ENCODE results near the gene PCP4. TPM values are rescaled to one million over a fixed set of nuclear protein-coding genes. Genes with fewer than 3 reads are reported as not detected.

PCP4 gene
- 5.5 TPM for total RNA-seq
- long read RNA-seq, partial matches to known transcripts: 0 of 1 reads
- long read RNA-seq, other reads (novel, unspliced or antisense): 0 of 1 reads

DNA sequence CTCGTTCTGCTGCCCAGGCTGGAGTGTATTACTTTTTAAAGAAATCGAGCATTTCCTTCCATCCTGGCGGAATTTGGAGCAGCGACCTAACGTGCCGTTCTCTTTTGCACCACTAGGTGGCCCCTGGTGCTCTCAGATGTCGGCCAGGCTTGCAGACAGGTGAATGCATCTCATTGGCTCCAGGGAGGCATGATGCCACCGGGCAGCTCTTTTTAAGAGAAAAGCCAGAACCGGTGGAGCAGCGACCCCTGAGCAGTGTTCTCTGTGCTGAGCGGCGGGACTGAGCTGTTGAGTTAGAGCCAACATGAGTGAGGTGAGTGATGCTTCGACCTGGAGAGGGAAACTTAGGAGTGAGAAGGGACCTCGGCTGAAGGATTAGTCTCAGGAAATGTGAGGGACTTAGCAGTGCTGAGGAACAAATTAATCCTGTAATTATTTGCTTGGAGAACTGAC lies at the start of gene PCP4:
Gene PCP4 (plus strand): TSS at position 241 of the 453 bp plus-strand sequence. CDS start 64 bp downstream, at position 305.
- intact Hi-C loops (cut with micrococcal nuclease): loop anchor here (10.0 kb wide), 1 partner anchor 258 kb away; no protein-coding TSS in a partner anchor
- no peak for ATAC-seq

DNA sequence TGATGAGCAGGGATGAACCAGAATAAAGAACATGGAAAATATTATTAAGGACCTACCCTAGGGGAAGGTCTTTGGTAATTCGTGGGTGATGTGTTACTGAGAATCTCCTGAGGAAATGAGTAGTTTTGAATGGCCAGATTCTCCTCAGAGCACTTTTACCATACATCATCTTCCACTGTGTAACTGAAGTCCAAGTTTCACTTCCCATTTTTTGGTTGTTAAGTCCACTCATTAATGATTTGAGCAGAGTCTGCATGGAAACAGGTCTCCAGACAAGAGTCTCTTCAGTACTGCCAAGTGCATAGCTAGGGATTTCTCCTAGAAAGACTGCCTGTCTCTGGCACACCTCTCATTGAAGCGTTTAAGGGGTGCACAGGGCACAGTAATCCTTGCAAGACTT lies 48.7 kb upstream of the PCP4 start:
- intact Hi-C loops (cut with micrococcal nuclease): no loop called here
- DNase-seq: no peak
- ATAC-seq: no peak

More for the DNA sequence above, at the start of gene PCP4:
- peak; percentile 38 for DNase-seq

DNA sequence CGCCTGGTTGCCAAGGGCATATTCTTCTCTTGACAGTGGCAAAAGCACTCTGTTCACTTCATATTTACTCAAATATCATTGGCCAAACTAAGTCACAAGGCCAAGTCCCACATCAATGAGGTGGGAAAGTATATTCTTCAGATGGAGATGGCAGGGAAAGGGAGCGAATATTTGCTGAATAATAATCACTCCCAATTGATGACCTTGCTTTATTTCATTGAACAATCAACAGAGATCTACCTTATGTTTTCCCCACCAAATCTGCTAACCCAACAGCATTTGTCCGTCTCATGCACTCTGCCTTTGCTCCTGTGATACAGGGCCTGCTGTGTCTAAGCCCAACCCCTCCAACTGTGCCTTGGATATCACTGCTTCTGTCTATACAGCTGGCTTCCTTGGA lies 45.2 kb upstream of the PCP4 start:
- intact Hi-C loops (cut with micrococcal nuclease): no loop called here
- DNase-seq (no peak), ATAC-seq (no peak)

DNA sequence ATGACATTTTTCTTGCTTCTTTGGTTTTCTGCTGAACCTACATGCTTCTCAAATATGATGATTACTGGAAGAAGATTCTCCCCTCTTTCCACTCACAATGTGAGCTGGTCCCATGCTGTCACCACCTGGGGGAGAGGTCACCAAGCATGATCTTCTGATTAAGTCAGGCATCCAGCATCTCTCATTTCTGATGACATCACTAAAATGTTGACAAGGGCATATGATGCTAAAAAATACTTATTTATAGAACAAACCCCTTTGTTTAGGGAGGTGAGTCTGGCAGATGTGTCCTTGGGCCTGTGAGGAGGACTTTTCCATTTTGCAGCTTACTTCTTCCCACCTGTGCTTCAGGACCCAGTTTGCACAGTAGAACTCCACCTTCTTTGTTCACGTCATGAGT lies 42.0 kb upstream of the PCP4 start:
- ATAC-seq (no peak), DNase-seq (no peak)
- intact Hi-C loops (cut with micrococcal nuclease): no loop called here

DNA sequence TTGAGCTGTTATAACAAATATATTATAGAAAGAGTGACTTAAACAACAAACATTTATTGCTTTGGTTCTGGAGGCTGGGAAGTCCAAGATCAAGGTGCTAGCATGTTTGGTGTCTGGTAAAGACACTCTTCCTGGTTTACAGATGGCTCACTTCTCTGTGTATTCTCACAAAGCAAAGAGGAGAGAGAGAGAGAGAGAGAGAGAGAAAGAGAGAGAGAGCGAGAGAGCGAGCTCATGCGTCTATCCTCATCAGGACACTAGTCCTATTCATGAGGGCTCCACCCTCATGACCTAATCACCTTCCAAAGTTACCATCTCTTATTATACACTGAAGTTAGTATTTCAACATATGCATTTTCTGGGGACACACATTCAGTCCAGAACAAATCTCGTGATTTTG lies 32.7 kb upstream of the PCP4 start:
- intact Hi-C loops (cut with micrococcal nuclease): no loop called here
- no peak for DNase-seq
- no peak for ATAC-seq

DNA sequence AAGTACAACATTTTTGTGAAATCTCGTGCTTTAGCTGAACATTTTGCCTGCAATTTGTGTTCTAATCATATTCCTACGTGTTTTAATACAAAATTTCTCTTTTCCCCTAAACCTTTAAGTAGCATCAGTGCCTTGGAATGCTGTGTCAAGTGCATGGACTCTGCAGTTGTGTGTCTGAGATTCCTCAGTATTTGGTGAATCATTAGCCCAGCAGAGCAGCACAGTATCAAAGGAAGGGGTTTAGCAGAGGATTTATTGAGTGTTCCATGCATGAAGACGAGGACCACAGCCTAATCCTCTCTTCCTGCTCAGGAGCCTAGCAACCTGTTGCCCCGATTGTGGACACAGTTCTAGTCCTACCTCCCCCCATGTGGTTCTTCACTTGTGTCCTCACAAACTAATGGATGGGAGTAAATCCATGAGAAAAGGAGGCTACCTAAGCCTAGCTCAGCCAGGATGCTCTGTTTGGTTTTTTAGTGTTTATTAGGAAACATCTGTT lies 29.3 kb upstream of the PCP4 start:
- intact Hi-C loops (cut with micrococcal nuclease): no loop called here
- ATAC-seq (no peak), DNase-seq (no peak)

DNA sequence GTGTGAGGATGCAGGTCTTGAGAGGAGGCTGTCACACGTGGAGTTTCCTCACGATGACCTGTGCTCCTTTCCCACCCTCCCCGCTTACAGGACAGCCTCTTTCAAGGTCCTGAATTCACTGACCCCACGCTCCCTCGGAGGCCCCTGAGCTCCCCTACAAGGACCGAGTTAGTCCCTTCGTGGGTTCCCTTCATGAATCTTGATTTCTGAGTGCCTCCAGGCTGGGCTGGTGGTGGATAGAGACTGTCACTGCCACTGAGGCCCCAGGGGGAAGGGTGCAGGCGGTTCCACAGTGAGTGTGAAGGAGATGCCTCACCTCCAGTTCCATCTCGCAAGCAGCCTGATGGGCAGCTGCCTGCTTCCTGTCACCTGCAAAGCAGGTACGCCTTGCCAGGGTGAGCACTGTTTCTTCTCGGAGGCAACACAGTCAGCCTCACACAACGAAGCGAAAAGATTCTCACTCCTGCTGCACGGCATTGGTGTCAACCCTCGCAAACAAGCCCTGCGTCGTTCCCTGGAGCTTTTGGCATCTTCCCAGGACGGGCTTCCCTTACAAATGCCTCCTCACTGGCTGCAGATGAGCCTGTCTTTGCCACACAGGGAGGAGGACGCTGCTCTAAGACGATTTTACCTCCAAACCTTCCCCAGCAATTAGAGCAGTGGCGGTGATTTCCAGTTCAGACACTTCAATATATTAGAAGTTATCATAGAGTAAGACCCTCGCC lies 26.7 kb upstream of the PCP4 start:
- peak; percentile 48 for ATAC-seq
- intact Hi-C loops (cut with micrococcal nuclease): no loop called here
- no peak for DNase-seq

DNA sequence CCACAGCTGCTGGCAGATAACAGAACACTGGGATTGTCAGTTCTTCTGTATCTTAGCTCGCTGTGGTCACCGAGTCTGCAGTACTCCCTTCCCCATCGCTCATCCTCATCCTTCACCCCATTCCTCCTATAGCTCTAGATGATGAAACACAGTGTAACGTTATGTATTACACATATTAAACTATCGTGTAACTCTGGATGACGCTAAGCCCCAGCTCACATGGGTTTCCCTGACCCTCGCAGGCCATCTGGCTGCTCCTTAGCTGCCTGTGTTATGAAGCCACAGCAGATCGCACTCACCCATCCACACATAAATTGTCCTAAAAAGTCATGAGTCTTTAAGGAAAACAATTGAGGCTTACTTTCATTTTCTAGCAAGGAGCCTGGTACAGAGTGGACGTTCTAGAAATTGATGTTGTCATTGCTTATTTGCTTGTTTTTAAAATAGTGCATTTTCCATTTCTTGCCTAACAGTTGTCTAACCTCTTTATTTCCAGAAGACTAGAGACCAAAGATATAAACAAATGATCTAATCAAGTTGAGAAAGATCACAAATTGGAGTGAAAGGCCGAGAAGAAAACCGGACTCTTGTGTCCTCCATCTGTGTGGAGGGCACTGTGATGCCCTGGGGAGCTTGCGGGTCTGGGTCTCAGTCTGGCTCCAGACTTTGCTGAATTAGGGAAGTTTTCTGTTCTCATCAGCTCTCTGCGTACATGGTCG lies 24.3 kb upstream of the PCP4 start:
- intact Hi-C loops (cut with micrococcal nuclease): no loop called here
- ATAC-seq: no peak
- no peak for DNase-seq

DNA sequence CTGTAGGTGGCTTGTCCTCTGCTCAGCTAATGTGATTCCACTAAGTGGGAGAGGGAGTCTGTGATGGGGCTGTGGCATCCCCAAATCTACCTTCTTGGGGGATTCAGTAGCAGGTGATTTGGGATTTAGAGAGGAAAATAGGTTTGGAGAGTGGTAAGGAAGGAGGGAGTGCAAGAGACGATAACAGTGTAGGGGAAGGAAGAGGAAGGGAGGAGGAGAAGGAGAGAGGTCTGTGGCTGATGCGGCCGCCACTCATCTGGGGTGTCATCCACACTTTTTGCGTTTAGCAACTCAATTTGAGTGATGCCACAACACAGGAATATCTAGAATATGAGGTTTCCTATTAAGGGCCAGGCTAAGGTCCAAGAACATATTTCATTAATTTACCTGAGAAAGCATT lies 23.8 kb upstream of the PCP4 start:
- intact Hi-C loops (cut with micrococcal nuclease): no loop called here
- DNase-seq (no peak), ATAC-seq (no peak)

DNA sequence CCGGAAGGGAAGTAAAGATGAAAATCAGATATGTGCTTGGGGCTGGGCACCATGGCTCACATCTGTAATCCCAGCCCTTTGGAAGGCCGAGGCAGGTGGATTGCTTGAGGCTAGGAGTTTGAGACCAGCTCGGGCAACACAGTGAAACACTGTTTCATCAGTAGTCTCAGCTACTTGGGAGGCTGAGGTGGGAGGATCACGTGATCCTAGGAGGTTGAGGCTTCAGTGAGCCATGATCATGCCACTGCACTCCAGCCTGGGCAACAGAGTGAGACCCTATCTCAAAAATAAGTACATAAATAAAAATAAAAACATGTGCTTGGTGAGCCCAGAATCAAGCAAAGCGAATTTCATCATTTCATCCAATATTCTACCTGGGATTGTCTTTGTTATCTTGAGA lies 23.3 kb upstream of the PCP4 start:
- DNase-seq (no peak), ATAC-seq (no peak)
- intact Hi-C loops (cut with micrococcal nuclease): no loop called here

DNA sequence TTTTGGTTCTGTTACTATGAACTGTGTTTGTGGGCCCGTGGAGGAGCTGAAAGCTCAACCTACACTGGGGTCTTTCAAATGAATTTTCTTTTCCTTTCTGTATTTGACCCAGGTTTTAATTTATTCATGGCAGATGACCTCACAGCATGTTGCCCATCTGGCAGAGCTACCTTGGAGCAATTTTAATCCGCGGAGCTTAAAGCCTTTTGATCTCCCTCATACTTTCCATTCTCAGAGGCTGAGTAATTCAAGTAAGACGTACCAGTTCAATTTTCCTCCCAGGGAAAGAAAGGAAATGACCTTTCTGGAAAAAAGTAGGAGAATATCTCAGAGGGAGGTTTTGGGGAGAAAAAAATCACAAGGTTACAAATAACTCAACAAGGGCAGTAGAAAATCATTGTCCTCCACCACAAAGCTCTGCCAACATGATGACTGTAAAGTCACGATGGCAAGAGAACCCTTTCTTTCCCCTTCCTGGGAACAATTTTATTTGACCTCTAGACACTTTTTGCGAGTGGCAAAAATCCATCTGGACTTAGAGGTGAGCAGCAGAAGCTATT lies 21.6 kb upstream of the PCP4 start:
- DNase-seq (no peak), ATAC-seq (no peak)
- intact Hi-C loops (cut with micrococcal nuclease): no loop called here

DNA sequence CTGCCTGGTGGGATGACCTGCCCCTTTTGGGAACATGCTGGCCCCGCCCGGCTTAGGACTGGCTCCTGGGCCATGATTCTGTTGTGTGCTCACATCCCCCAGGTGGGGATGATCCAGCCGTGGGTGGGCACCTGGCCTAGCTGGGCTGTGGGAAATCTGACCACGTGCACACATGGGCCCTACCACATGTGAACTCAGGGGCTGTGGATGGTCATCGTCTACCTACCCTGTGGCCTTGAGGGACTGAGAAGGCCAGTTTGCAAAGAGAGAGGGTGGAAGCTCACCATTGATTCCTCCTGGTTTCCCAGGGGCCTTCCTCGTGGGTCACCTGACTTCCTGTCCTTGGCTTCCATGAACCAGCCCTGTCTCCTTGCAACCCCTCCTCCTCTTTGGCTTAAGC lies 19.4 kb upstream of the PCP4 start:
- intact Hi-C loops (cut with micrococcal nuclease): no loop called here
- DNase-seq (no peak), ATAC-seq (no peak)

DNA sequence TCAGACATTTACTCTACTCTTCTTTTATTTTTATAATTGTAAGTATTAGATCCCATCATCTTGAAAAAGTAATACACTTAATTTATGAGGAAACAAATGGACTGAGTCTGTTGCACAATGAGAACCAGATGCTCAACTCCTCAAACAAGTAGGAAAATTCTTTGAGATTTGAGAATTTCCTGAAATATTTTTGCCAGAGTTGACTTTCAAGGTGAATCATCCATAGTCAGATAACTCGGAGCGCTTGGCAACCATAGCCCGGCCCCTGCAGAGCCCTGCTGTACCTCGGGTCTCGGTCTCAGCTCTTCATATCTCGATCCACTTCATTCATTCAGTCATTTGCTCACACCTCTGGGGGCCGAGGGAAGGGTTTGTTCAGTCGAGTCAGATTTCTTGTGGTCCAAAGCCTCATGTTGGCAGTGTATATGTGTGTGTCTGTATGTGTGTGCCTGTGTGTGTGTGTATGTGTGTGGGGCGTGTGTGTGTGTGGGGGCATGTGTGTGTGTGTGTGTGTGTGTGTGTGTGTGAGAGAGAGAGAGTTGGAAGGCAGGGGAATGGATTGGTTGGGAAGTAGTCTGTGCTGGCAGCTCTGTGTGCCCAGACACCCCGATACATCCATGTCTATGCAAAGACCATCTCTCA lies 18.1 kb upstream of the PCP4 start:
- intact Hi-C loops (cut with micrococcal nuclease): no loop called here
- ATAC-seq (no peak), DNase-seq (no peak)

DNA sequence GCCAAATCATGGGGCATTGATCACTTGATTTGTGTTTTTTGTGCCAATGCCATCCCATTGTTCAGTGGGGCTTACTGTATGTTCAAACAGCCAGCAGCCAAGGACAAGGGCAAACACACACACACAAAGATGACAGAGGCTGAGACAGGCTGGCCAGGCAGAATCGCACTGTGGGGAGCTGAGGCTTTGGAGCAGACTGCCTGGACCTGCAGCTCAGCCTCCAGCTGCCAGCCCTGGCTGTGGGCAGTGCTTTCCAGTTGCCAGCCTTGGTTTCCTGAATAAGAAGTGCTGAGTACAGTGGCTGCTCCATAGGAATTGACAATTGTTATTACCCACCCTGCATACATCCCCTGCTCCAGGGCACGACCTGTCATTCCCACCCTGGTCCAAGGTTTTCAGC lies 16.9 kb upstream of the PCP4 start:
- no peak for DNase-seq
- peak; percentile 12 for ATAC-seq
- intact Hi-C loops (cut with micrococcal nuclease): no loop called here

DNA sequence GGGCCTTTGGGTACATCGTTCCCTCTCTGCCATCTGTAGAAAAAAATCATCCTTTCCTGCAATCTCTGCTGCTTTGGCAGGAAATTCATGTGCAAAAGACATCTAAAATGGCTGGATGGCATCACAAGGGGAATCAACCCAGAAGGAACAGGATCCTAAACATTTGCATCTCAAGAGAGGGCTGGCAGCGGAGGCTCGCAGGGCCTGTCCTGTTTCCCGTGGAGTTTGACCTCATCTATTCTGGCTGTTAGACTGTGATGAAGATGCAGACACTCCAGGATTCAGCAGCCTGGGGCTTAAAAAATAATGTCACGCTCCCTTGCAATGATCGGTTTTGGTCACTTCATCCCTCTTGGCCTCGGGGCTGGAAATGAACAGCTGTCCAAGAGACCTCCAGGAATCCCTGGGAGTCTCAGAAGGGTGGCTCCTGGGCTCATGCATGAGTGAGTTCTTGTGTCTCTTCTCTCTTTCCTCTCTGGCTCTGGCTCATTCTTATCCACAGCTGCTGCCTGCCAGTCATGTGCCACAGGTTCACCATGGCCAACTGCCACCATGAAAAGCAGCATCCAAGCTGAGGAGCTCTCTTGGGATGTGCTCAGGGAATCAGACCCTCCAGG lies 16.1 kb upstream of the PCP4 start:
- intact Hi-C loops (cut with micrococcal nuclease): no loop called here
- ATAC-seq (no peak), DNase-seq (no peak)

DNA sequence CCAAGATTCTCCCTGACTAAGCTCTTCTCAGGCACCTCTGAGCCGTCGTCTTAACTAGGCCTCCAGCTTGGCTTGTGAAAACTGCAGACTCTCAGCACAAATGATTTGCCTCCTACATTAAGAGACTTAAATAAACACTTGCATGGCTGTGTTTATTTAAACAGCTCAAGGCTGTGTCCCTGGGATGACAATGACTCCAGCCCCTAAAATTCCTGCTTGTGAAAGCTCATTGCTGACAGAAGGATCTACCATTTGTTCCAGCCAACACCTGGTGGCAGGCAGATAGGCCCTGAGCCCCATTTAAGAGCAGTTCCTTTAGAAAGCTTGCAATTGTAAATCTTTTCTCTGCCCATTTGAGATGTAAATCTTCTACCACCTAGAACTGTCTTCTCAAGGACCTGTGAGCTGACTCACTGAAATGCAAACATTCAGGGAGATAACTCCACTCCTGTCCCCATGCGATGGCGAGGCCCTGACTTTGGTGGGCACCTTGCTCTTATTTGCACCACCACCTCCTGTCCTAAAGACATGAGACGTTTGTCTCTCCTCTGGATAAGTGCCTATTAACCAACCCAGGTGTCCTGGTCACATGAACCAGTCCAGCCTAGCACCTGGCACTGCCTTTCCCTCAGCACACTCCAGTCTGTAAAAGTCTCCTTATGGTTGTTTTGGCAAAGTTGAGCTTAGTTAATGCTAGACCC lies 15.1 kb upstream of the PCP4 start:
- DNase-seq (no peak), ATAC-seq (no peak)
- intact Hi-C loops (cut with micrococcal nuclease): no loop called here

DNA sequence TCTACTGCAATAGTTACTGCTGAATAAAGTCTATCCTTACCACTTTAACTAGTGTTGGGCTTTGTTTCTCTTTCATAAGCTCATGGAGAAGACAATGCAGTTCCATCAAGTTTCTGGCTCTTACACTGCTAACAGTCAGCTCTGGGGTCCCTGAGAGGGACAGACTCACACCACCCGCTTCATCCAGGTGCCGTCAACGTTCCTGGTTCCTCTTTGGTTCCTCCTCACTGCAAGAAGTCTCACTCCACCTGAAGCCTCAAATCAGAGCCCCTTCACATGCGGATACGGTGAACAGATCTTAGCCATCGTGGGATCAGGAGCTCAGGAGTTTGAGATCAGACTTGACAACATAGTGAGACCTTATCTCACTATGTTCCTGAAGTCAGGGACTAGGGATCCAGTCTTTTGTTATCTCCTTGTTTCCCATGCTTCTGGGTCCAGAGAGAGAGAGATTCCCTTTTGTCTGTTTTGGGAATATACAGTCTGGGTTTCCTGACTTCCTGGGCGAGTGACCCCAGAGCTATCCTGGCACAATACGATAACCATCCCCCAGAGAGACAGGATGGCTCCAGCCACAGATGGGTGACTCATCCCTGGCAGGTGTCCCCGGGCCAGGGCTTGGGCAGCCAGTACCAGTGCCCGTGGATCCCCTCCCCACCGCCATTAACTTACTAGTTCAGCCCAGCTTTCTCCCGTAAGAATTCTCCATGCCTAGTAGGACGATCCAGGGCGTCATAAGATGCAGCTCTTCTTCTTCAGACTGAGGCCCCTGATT lies 14.3 kb upstream of the PCP4 start:
- ATAC-seq (no peak), DNase-seq (no peak)
- intact Hi-C loops (cut with micrococcal nuclease): no loop called here

DNA sequence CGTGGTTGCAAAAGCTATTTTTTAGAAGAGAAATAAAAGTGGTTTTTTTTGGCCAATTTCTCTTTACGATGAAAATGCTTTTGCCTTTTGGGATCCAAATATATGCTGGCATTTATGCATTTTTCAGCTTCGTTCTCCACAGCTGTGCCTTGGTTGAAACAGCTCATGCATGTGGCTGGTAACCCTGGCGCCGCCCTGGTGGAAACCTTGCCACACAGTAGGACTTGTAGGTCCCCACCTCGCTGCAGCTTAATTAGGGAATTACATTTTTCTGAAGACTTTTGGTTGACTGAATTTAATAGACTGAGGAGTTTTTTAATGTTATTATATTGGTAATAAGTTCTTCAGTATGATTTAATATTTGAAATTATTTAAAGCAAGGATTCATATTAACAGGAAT lies 12.7 kb upstream of the PCP4 start:
- ATAC-seq: no peak
- intact Hi-C loops (cut with micrococcal nuclease): no loop called here
- DNase-seq: no peak

Measured in left ventricle myocardium superior (tissue), 1 donor.